Left lobe of liver (tissue), 2 donors: ENCODE measurements around the gene RERE. TPM values are rescaled to one million over a fixed set of nuclear protein-coding genes. Genes with fewer than 3 reads are reported as not detected.

ENCODE experiments used
- ATAC-seq: fragments of 200-7000 bp; cut with Tn5 transposase; one replicate; pipeline ENCODE4 v1.9.1; 2020; ENCODE audit warnings: mild to moderate bottlenecking, moderate library complexity
- DNase-seq: peaks from one replicate; pipeline ENCODE4 v3.0.0-alpha.2; 2020; ENCODE audit warnings: low spot score
- total RNA-seq: library from RNA; stranded (reverse); gene quantifications from one replicate; pipeline ENCODE4 v1.2.1, GENCODE V29; 2021
- donor health status: DM: no; HTN: no; CAD: no; lungs with moderate emphysema.
- donor health status: DM: no; HTN: yes; CAD: no.

The RERE gene
- total RNA-seq, 1 donor from 2014 or later, result 30.9 TPM

DNA sequence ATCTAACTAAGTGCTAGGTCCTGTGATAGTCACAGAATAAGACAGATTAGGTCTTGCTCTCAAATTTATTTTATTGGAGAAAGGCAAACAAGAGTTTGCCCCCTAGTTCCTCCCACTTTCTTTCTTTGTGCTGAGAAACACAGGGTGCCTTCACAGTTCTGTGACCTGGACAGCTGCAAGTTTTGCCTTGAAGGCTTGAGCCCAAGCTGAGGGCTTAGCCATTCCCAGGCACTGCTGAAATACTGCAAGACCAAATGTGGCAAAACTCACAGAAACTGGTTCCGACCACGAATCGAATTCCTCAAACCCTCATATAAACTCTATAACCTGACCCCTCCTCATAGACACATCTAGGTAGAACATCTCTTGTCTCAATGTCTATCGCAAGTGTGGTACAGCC, 227.9 kb downstream of the RERE start:
- ATAC-seq, result no peak
- DNase-seq, result no peak

DNA sequence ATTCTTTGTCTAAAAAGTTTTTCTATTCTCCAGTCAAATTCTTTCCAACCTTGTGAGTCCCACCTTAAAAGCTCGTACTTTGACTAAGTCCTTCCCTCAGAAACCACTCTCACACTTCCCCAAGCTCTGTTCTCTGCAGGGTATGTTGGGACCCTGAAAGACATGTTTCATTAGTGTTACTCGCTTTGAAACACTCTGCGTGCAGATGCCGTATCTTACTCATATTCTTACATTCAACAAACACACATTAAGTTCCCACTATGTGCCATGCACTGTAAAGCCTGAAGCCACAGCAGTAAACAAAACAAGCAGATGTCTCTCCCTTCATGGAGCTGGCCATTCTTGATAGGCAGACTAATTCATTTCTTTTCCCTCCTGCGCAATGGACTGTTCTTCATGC, 229.7 kb downstream of the RERE start:
- ATAC-seq (no peak), DNase-seq (no peak)

DNA sequence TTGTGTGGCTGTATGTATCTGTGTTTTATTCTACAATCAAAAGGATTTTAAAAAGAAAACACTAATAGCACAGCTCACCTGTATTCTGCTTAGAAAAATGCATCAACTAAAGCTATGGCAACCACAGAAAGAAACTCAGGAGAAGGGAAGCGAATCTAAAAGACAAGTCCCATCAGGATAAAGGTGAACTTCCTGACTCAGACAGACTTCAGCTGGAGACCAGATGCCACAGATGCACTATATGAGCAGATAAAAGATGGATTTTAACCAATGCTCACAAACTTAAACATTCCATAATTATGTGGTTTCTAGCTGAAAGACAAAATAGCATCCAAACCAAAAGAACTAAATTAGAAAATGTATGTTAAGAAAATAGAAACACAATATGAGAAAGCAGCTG, 231.0 kb downstream of the RERE start:
- no peak for ATAC-seq

DNA sequence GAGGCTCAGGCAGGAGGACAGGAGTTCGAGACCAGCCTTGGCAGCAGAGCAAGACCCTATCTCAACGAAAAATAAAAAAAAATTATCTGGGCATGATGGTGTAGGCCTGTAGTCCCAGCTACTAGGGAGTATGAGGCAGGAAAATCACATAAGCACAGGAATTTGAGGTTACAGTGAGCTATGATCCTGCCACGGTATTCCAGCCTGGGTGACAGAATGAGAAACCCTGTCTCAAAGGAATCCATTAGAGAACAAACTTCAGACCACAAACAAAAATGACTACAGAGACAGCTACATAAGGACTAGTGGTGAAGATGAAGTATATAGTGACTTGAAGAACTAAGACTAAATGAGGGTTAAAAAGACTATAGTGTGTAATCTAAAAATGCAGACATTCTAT, 233.1 kb downstream of the RERE start:
- ATAC-seq, result no peak
- DNase-seq, result no peak

More for the DNA sequence above, 231.0 kb downstream of the RERE start:
- no peak for DNase-seq

DNA sequence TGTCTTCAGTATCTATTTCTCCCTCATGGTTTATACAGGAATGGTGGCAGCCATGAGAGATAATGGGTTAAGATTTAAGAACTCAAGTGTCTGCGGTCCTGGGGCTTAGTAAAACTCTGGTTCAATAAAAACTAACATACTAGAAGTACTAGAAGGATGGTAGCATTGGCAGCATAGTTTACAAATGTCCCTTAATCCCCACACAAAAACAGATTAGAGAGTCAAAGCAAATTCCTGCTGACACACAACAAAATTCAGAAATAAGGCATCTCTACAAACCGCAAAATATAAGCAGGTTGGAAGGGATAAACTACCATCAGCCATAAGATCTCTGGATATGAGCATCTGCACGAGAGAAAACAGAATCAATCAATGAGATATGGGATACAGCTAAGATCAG, 234.4 kb downstream of the RERE start:
- ATAC-seq (no peak), DNase-seq (no peak)

DNA sequence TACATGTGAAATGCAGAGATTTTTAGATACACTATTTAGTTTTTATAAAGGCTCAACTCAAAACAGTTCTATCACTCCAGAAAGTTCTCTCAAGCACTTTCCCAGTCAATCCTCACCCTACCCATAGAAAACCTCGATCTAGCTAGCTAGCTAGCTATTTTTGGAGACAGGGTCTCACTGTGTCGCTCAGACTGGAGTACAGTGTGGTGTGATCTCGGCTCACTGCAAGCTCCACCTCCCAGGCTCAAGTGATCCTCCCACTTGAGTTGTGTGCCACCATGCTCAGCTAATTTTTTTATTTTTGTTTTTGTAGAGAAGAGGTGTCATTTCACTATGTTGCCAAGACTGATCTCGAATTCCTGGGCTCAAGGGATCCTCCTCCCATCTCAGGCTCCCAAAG, 236.9 kb downstream of the RERE start:
- DNase-seq (no peak), ATAC-seq (no peak)

DNA sequence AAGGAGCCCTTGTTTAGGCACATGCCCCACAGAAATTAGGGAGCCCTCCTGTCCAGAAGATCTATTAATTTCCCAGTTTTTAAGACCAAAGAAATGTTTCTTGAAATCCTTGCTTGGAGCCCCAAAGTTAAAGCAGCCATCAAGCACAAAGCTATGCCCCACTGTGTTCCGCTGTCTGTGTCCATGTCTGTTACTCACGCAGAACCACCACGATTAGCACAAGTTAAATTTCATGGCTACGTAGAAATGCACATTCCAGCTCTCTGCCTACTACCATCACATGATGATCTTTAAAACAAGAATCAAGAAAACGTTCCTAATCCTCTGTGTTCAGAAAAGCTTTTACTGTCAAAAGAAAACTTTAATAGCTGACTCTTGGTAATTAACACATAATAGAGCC, 238.5 kb downstream of the RERE start:
- DNase-seq (no peak), ATAC-seq (no peak)

DNA sequence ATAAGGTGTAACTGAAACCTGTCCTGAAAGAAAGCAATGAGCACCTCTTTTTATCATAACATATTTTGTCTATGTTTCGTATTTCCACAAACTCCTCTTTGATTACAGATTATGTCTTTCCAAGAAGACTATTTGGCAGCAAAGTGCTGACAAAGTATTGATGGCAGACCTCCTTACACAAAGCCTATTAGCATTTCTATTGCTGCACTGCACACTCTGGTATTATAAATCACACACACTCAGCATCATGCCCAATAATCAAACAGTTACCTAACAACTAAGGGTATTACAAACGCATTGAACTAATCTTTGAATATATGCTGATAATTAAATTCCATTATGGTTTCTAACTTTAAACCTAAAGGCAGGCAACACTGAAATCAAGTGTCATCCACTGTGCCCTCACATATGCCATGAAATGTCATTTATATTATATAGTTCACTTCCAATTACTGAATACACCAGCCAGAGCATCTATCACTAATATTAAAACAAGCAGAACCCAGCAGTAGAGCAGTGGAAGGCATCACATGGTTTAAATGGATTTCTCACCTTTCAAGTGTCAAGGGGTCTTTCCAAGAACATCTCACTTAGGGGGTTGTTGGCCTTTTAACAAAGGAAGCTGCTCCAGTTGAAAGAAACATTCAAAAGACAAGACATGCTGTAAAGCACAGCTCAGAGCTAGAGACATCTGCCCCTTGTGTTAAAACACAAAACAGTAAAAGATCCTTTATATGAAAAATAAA, 239.1 kb downstream of the RERE start:
- no peak for ATAC-seq
- DNase-seq, result no peak

DNA sequence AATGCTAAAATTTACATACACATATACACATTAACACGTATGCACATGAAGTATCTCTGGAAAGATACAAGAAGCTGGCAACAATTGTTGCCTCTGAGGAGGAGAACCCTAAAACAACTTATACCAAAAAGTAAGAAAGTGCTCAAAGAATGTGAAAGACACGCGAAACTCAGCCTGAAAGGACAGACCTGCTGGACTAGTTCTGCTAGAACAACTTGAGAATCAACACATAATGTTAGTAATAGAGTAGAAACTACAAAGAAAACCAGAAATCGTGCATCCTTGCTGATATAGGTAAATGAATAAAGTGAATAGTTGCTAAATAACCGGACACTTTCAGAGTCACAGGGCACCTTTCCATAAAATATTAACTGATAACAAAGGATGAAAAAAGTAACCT, 242.5 kb downstream of the RERE start:
- ATAC-seq (no peak), DNase-seq (no peak)

DNA sequence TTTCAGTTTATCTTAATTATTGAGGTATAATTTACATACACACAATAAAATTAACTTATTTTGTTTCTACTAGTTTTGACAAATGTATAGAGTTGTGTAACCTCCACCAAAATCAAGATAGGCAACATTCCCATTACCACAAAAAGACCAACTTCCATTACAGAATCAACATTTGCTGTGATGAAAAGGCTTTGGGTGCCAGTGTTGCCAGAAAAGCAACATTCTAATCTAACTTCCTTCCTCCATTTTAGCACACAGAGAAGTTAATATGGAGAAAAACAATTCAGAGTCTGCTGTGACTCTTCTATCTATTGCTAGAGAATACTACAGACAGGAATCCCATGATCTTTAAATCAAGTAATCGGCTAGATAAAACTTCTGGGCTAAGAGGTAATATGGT, 245.3 kb downstream of the RERE start:
- ATAC-seq (peak; percentile 12), DNase-seq (no peak)

DNA sequence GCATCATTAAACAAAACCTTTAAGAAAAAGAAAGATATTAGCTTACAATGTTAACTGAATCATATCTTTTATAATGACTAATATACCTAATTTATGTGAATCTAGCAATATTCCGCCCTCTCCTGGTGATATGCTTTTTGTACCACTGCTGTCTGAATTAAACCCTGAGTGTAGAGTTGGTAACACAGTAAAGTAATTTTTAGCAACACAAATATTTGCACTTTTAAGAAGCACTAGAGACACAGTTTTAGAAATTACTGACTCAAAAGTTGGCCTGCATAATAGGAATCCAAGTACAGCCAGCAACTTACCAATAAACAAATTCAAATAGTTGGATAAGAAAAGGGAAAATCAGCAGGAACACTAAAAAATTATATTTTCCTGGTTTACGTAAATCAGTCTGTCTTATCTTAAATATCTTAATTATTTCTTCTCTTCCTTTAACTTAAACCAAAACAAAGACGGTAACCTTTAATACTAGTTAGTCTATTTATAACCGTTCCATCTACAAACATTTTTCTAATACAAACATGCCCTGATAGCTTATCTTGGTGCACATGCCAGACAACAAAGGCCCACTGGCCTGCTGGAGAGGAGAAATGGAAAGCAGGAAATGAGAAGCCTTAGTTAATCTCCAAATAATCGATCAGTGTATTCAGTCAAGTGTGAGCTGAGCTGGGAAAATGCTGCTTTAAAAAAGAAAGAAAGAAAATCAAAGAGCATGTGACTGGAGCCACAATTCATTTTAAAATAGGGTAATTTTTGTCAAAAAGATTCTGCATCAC, 246.0 kb downstream of the RERE start:
- ATAC-seq, result peak; percentile 86
- no peak for DNase-seq

DNA sequence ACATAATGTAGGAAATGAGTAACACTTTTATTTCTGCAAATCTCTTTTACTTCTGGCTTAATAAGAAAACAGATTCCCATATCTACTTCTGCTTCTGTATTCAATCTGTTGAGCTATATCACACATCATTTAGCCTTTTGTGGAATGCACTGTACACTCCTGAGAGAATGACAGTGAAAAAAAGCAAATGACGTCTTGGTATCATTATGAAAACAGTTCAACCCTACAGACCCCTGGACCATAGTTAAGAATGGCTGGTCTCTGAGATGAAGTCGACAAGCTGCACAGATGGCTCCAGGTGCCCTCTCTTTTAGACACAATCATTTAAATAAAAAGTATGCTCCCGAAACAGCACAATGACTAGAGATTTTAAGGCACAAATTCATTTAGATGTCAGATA, 247.0 kb downstream of the RERE start:
- ATAC-seq (no peak), DNase-seq (no peak)

DNA sequence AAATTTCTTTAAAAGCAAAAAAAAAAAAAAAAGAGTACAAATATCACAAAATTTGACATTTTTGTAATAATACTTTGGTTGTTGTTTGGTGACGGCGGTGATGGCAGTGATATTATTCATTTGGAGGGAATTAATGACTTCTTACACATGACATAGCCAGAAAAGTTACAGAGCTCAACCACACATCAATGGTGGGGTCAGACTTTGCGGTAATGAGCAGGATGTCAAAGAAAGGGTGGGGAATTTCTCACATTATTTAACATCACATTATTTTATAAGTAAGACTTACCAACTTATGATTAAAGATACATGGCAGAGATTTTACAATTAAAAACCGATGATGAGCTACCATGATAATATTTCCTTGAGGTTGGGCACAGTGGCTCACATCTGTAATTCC, 248.2 kb downstream of the RERE start:
- ATAC-seq, result no peak
- no peak for DNase-seq

DNA sequence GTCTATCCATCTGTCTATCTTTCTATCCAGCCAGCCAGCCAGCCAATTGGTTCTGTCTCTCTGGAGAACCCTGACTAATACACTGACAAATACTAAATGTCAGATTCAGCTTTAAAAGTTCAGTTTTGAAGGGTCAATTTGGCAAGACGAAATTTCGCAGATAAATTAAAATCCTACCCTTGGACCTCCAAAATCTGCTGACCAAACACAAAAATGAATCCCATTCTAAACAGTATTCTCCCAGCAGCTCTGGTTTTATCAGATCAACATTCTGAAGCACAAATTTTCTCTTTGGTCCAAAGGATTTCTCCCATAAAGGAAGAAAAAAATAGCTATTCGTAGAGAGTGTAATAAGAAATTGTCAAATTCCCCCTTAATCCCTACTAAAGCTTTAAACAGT, 248.6 kb downstream of the RERE start:
- no peak for ATAC-seq
- no peak for DNase-seq

DNA sequence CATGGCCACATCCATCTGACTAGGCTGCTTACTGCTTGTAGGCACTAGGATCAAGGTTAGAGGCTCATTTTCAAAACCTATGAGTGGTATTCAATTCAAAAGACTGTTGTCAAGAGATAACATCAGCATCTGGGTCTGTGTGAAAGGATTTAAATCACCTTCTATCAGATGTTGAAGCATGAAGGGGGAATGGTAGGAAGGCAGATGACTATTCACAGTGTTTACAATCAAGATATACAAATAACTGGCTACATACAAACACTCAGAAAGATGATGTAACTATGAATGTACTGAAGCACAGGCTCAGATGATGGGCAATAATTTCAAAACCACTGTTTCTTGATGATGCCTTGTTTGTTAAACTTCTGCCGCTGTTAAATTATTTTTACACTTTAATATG, 250.3 kb downstream of the RERE start:
- DNase-seq, result no peak
- no peak for ATAC-seq

DNA sequence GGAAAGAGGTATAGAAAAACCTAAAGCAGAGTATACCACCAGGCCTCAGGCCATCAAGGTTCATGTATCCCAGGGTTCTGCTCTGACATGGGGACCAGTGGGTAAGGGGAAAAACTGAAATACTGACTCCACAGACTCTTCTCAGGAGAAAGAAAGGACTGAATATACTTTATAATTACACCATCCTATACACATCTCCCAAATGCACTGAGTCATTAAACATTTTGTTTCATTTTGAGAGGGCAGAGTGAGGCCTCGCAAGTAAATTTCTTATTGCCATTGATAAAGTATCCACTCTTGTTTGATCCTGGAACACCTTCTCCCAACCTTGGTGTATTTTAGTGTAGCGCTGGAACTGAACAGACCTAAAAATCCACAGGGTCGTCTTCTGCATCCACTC, 251.6 kb downstream of the RERE start:
- DNase-seq (no peak), ATAC-seq (no peak)

DNA sequence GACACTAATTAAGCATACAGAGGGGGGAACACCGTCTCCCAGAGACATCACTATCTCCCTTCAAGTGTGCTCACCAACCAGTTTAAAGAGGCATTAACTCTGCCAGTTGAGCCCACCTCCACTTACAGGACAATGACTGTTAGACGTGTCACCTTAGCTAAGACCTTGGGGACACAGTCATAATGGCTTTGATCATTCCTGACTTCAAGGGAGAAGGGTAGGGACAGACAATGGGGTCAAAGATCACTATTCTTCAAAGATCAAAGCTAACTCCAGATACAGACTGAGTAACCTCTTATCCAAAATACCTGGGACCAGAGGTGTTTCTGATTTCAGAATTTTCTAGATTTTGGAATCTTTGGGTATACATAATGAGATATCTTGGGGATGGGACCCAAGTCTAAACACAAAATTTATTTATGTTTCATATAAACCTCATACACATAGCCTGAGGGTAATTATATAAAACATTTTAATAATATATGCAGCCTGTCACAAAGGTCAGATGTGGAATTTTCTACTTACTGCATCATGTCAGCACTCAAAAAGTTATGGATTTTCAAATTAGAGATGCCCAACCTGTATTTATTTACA, 253.4 kb downstream of the RERE start:
- no peak for DNase-seq
- no peak for ATAC-seq

DNA sequence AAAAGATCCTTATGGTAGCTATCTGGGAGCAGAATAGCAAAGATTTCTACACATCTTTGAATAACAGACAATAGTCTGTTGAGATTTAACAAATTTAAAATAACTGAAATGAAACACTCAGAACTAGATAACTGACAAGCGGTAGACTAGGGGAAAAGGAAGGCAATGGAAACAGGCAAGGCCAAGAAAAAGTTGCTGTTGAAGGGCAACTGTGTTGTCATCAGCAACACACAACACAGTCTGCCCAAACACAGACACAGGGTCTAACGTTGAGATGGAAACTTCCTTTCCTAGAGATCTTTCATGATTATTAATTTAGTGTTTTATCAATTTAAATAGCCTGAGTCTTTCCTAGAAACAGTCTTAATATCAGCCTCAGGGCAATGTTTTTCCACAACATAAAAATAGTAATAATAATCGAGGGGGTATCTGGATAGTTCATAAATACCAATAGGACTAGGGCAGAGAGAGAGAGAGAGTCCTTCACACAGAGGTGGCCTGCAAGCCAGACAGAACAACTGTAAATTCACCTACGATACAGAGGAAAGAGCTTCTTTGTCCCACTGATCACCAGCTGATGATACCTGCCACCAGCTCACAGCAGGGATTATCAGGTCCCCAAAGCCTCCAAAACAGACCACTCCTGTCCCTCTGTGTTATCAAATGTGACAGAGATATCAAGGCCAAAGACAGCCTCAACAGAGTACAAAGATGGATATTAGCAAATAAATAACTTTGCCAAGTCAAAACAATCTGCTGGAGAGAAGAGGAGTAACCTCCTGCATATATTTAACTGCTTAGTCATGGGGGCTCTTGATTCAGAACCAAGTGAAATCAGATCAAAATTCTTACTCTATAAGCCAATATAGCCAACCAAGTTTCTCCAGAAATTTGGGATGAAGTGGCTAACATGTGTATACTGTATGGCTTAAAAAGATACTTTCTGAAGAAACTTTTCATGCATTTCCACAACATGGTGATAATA, 254.3 kb downstream of the RERE start:
- DNase-seq (no peak), ATAC-seq (no peak)

DNA sequence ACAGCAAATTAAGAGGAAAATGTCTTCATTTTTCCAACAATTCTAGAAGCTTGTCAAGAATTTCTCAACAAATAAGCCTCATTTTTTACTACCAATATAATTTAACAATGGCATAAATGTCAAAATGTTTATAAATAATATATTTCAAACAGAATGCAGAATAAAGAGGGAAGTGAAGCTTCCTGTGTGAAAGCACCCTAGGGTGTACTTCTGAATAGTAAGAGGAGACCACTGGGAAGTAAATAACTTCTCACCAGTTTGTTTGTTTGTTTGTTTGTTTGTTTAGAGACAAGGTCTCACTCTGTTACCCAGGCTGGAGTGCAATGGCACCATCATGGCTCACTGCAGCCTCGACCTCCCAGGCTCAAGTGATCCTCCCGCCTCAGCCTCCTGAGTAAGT, 255.2 kb downstream of the RERE start:
- ATAC-seq (no peak), DNase-seq (no peak)

DNA sequence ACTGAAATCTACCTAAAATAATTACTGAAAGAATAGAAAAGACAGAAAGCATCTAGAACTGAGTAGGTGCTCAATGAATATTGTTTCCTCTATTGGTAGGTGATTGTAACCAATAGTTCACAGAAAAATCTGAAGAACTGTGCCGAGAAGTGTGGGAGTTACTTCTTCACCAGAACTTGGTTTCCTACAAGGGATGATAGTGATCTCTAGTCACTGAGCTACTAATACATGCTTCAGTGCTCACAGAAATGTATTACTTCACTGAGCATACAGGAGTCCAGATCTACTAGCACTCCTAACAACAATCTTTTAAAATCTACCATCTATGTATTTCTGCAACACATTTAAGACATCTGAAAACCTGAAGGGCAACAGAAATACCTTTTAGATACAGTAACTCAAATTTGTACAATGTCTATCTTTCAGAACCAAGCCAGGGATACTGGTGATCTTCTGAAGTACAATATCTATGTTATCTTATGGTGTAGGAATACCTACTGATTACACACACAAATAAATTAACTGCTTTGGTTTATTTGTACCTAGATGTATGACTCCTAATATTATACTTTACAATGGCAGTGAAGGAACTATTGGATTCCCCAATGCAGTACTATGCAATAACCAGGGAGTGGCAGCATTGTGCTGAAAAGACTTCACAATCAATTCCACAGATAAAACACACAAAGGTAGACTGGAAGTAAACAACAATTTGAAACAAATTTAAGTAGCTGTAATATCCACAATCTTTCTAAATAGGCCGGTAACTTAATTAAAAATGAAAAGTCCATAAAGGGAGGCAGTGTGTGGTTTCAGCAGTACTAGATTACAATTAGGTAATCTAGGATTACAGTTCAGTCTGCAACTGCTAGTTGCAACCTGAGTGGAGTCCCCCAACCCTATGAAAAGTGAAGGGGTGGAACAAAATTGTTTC, 256.6 kb downstream of the RERE start:
- no peak for DNase-seq
- ATAC-seq, result peak; percentile 95
